ENCODE measurements around the gene CCNY. TPM values are rescaled to one million over a fixed set of nuclear protein-coding genes. Genes with fewer than 3 reads are reported as not detected.
A peak's percentile ranks its signal among the peaks of the same experiment; 100 is the strongest.

Gene CCNY
- total and polyA plus RNA-seq, 2 of the 13 experiments (the other 11 are each of a cell fraction or from before 2014, with no cell fraction given): 48.2 to 54.7 TPM

- peak; percentile 39; the same call in 1 of the 2 replicates for TF ChIP-seq ARID5B (CRISPR knock-in tag; IDR thresholded peaks at IDR 0.05)
- TF ChIP-seq ZNF773 (CRISPR knock-in tag; IDR thresholded peaks at IDR 0.05; ENCODE audit: borderline replicate concordance): no peak
- no peak for TF ChIP-seq ZNF263 (CRISPR knock-in tag; IDR thresholded peaks at IDR 0.05)
- no peak for TF ChIP-seq E2F2 (CRISPR knock-in tag; IDR thresholded peaks at IDR 0.05; ENCODE audit: borderline replicate concordance)
- no peak for TF ChIP-seq NFAT5 (CRISPR knock-in tag; IDR thresholded peaks at IDR 0.05)
- TF ChIP-seq FOXA3 (CRISPR knock-in tag; IDR thresholded peaks at IDR 0.05): peak; percentile 44; the same call in 1 of the 2 replicates
- TF ChIP-seq ZNF3 (CRISPR knock-in tag; IDR thresholded peaks at IDR 0.05): no peak
- TF ChIP-seq HNRNPK (IDR thresholded peaks at IDR 0.05; ENCODE audit: low read depth, low read length, poor library complexity, severe bottlenecking): peak; percentile 42
- TF ChIP-seq ZNF549 (CRISPR knock-in tag; IDR thresholded peaks at IDR 0.05): no peak
- TF ChIP-seq ZNF782 (CRISPR knock-in tag; IDR thresholded peaks at IDR 0.05; ENCODE audit: borderline replicate concordance): no peak
- TF ChIP-seq ZNF878 (CRISPR knock-in tag; IDR thresholded peaks at IDR 0.05): no peak
- no peak for TF ChIP-seq ISX (CRISPR knock-in tag; conservative IDR thresholded peaks at IDR 0.05)
- no peak for TF ChIP-seq GFI1 (CRISPR knock-in tag; IDR thresholded peaks at IDR 0.05; ENCODE audit: borderline replicate concordance)
- TF ChIP-seq NBN (conservative IDR thresholded peaks at IDR 0.05): no peak
- TF ChIP-seq ZNF329 (CRISPR knock-in tag; IDR thresholded peaks at IDR 0.05; ENCODE audit: low read depth): no peak
- TF ChIP-seq RXRB (CRISPR knock-in tag; IDR thresholded peaks at IDR 0.05; ENCODE audit: borderline replicate concordance): peak; percentile 75
- TF ChIP-seq ZFYVE20 (CRISPR knock-in tag; IDR thresholded peaks at IDR 0.05; ENCODE audit: borderline replicate concordance, low read depth): no peak
- no peak for TF ChIP-seq DDIT3 (CRISPR knock-in tag; IDR thresholded peaks at IDR 0.05)
- no peak for TF ChIP-seq ZNF619 (CRISPR knock-in tag; IDR thresholded peaks at IDR 0.05)
- TF ChIP-seq PAF1 (CRISPR knock-in tag; IDR thresholded peaks at IDR 0.05): no peak
Measured at GRCh38 chr10:35391153-35391953, 55.0 kb downstream of the CCNY start (continued).

All from HepG2 (cell line).